A549 treated with Mapracorat at 1 μM for 4 hours (cell line): ENCODE results near the gene KISS1. TPM values are rescaled to one million over a fixed set of nuclear protein-coding genes. Genes with fewer than 3 reads are reported as not detected.

ENCODE experiments used
- total RNA-seq: library from RNA; stranded (reverse); fragments of 200-300 nt; extraction: Qiagen RNA extraction; gene quantifications from 5 replicates; pipeline ENCODE4 v1.2.3, GENCODE V29; 2022

The KISS1 gene, protein sequence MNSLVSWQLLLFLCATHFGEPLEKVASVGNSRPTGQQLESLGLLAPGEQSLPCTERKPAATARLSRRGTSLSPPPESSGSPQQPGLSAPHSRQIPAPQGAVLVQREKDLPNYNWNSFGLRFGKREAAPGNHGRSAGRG
- total RNA-seq, result 0.21 to 1.1 TPM (median 0.64 TPM) in 4 of 5 replicates, not detected in the other

GRCh38 chr1:204196068-204196795, at the start of gene KISS1:
Gene KISS1 (minus strand): TSS chr1:204196491. CDS start chr1:204192876, 3,615 bp downstream.

GRCh38 chr1:204213668-204214662, 17.7 kb upstream of the KISS1 start, which contains the start of gene GOLT1A:
Gene GOLT1A (minus strand): TSS chr1:204213988. CDS start chr1:204213906, 82 bp downstream.

GRCh38 chr1:204166219-204166618, 30.1 kb downstream of the KISS1 start, which contains the start of gene REN:
Gene REN (minus strand): TSS chr1:204166337. CDS start chr1:204166293, 44 bp downstream.

GRCh38 chr1:204151552-204152309, 44.6 kb downstream of the KISS1 start, which contains the start of gene ETNK2:
Gene ETNK2 (minus strand): TSS chr1:204152044. CDS start chr1:204151852, 192 bp downstream.

Other genes starting within 250 kb of the KISS1 start
- 16.4 to 23.1 TPM (median 22.0 TPM) in 5 replicates for gene SOX13, start 123.4 kb downstream of the KISS1 start, total RNA-seq
- gene ETNK2, start 44.4 kb downstream of the KISS1 start, total RNA-seq, result 10.6 to 13.7 TPM (median 12.6 TPM) in 5 replicates
- gene REN, start 30.2 kb downstream of the KISS1 start, total RNA-seq, result not detected in 5 replicates
- gene GOLT1A, start 17.5 kb upstream of the KISS1 start, total RNA-seq, result 3.6 to 6.7 TPM (median 4.4 TPM) in 5 replicates
- gene PLEKHA6, start 163.4 kb upstream of the KISS1 start, total RNA-seq, result 23.4 to 33.5 TPM (median 30.9 TPM) in 5 replicates
- 24.0 to 27.3 TPM (median 25.5 TPM) in 5 replicates for gene PPP1R15B, start 215.3 kb upstream of the KISS1 start, total RNA-seq